ENCODE results near the gene GNB5.
"Not testable (repeated sequence)": the region's sequence is repeated elsewhere in the genome, so short reads cannot be mapped to it uniquely, and the experiment has no call there.

GNB5 gene

GRCh38 chr15:52101542-52102323 is 89.5 kb downstream of the GNB5 start:
- no peak for DNase-seq (ENCODE audit: low spot score)
- Mint-ChIP-seq H3K27me3 (ENCODE audit: low read depth) (peaks cover 4% of the 10 kb centered on the region), H3K36me3 (ENCODE audit: low read depth) (no peaks in the 10 kb centered on the region), H3K4me1 (ENCODE audit: low read depth) (no peaks in the 10 kb centered on the region), H3K27ac (no peak overlapping the region), H3K4me3 (no peak overlapping the region), H3K9me3 (no peaks in the 10 kb centered on the region)

DNA sequence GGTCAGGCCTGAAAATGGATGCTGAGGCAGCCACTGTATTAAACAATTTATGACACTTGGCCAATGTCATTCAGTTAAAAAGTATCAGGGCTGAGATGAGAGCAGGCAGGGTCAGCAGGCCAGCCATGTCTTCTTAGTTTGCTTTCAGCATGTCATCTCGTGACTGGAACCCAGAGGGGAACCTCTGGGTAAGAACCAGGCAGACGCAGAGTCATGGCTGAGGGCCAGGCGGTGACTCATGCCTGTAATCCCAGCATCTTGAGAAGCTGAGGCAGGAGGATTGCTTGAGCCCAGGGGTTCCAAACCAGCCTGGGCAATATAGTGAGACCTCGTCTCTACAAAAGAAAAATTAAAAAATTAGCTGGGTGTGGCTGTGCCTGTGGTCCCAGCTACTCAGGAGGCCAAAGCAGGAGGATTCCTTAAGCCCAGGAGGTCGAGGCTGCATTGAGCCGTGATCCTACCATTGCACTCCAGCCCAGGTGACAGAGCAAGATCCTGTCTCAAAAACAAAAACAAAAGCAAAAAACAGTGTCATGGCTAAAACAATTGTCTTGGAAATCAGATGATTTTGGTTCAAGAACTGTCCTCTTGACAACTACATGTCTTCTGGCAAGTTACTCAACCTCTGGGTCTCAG is 90.3 kb downstream of the GNB5 start:
- no peaks in the 10 kb centered on the region for H3K4me1 Mint-ChIP-seq (ENCODE audit: low read depth)
- H3K27me3 Mint-ChIP-seq (ENCODE audit: low read depth) = peaks cover 4% of the 10 kb centered on the region
- DNase-seq (ENCODE audit: low spot score) = no peak
- H3K36me3 Mint-ChIP-seq (ENCODE audit: low read depth) = no peaks in the 10 kb centered on the region
- H3K9me3 Mint-ChIP-seq = no peaks in the 10 kb centered on the region
- no peak overlapping the region for H3K27ac Mint-ChIP-seq
- no peak overlapping the region for H3K4me3 Mint-ChIP-seq

DNA sequence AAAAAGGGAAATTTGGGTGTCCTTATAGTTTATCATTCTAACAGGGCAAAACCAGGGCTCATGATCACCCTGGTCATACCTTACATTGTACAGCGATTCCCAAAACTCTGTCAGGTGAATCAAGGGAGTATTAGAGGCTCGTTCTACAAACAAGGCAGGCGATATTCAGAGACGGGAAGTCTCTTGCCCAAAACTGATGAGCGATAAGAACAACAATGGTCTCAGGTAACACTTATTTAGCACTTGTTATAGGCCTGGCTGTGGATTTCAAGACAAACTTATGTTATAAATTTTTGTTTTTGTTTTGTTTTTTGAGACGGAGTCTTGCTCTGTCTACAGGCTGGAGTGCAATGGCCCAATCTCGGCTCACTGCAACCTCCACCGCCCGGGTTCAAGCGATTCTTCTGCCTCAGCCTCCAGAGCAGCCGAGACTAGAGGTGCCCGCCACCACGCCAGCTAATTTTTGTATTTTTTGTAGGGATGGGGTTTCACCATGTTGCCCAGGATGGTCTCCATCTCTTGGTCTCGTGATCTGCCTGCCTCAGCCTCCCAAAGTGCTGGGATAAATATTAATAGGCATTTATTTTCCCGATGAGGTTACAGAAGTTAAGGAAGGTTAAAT is 91.4 kb downstream of the GNB5 start:
- no peak overlapping the region for H3K27ac Mint-ChIP-seq

DNA sequence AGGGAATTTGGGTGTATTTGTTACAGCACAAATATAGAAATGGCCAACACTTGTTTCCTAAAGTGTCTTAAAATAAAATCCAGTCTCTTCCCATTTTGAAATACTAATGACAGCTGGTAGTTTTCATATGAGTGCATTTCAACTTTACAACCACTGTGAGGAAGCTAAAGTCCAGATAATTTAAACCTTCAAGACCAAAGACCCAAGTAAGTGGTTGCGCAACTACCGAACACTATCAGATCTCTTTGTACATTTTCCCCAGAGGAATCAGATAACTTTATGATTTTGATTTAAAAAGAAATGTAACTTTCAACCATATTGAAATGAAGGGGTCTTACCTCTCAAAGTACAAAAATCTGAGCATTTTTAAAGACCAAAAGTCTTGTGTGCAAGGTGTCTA is 92.9 kb downstream of the GNB5 start:
- Mint-ChIP-seq H3K27ac (no peak overlapping the region), H3K36me3 (ENCODE audit: low read depth) (no peaks in the 10 kb centered on the region), H3K9me3 (no peaks in the 10 kb centered on the region), H3K4me1 (ENCODE audit: low read depth) (no peaks in the 10 kb centered on the region), H3K4me3 (no peak overlapping the region), H3K27me3 (ENCODE audit: low read depth) (peaks cover 4% of the 10 kb centered on the region)
- DNase-seq (ENCODE audit: low spot score) = no peak

More for the DNA sequence above, 91.4 kb downstream of the GNB5 start:
- no peaks in the 10 kb centered on the region for H3K36me3 Mint-ChIP-seq (ENCODE audit: low read depth)
- no peaks in the 10 kb centered on the region for H3K9me3 Mint-ChIP-seq
- peaks cover 4% of the 10 kb centered on the region for H3K27me3 Mint-ChIP-seq (ENCODE audit: low read depth)
- no peaks in the 10 kb centered on the region for H3K4me1 Mint-ChIP-seq (ENCODE audit: low read depth)
- no peak for DNase-seq (ENCODE audit: low spot score)
- H3K4me3 Mint-ChIP-seq = no peak overlapping the region

DNA sequence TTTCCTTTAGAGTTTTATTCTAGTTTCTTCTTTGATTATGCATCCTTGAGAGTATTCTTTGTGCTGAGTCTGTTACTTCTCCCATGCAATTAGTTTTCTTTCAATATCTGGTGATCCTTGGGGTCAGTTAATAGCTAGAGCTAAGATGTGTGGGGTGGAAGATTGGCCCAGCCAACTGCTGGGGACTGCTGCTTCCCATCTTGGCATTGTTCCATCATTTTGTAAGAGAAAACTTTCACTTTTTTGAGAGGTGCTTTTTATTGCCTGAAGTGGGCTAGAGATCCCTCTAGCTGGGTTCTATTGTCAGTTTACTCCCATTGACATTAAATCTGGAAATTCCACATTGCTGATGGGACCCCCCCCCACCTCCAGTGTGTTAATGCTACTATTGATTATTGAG is 94.0 kb downstream of the GNB5 start:
- Mint-ChIP-seq H3K4me3 (no peak overlapping the region), H3K27me3 (ENCODE audit: low read depth) (peaks cover 4% of the 10 kb centered on the region), H3K36me3 (ENCODE audit: low read depth) (no peaks in the 10 kb centered on the region), H3K4me1 (ENCODE audit: low read depth) (no peaks in the 10 kb centered on the region), H3K27ac (no peak overlapping the region), H3K9me3 (no peaks in the 10 kb centered on the region)
- no peak for DNase-seq (ENCODE audit: low spot score)

DNA sequence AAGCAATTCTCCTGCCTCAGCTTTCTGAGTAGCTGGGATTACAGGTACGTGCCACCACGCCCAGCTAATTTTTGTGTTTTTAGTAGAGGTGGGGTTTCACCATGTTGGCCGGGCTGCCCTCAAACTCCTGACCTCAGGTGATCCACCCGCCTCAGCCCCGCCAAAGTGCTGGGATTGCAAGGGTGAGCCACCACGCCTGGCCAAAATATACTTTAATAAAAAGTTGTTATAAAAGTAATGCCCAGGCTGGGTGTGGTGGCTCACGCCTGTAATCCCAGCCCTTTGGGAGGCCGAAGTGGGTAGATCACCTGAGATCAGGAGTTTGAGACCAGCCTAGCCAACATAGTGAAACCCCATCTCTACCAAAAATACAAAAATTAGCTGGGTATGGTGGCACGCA is 94.7 kb downstream of the GNB5 start:
- H3K4me1 Mint-ChIP-seq (ENCODE audit: low read depth); H3K27ac Mint-ChIP-seq; DNase-seq (ENCODE audit: low spot score); H3K36me3 Mint-ChIP-seq (ENCODE audit: low read depth); H3K27me3 Mint-ChIP-seq (ENCODE audit: low read depth); H3K9me3 Mint-ChIP-seq; H3K4me3 Mint-ChIP-seq: not testable (repeated sequence)

DNA sequence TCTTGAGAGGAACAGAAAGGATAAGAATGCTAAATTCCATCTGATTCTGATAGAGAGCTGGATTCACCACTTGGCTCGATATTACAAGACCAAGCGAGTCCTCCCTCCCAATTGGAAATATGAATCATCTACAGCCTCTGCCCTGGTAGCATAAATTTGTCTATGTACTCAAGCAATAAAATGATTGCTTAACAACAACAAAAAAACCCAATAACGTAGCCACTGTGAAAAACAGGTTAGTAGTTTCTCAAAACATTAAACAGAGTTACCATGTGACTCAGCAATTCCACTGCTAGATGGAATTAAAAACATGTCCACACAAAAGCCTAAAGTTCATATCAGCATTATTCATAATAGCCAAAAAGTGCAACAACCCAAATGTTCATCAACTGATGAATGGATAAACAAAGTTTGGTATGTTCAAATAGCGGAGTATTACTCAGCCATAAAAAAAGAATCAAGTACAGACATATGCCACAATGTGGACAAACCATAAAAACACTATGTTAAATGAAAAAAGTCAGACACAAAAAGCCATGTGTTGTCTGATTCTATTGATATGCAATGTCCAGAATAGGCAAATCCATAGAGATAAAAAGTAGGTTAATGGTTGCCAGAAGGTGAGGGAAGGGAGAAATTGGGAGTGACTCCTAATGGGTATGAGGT is 95.5 kb downstream of the GNB5 start:
- H3K27ac Mint-ChIP-seq = no peak overlapping the region
- H3K27me3 Mint-ChIP-seq (ENCODE audit: low read depth) = peaks cover 4% of the 10 kb centered on the region

GRCh38 chr15:52094811-52095584 is 96.2 kb downstream of the GNB5 start:
- H3K27ac Mint-ChIP-seq = no peak overlapping the region
- DNase-seq (ENCODE audit: low spot score) = no peak
- H3K4me1 Mint-ChIP-seq (ENCODE audit: low read depth) = no peaks in the 10 kb centered on the region
- H3K4me3 Mint-ChIP-seq = no peak overlapping the region
- H3K27me3 Mint-ChIP-seq (ENCODE audit: low read depth) = peaks cover 4% of the 10 kb centered on the region
- peaks cover 8% of the 10 kb centered on the region for H3K9me3 Mint-ChIP-seq
- H3K36me3 Mint-ChIP-seq (ENCODE audit: low read depth) = peaks cover 2% of the 10 kb centered on the region

More for the DNA sequence above, 95.5 kb downstream of the GNB5 start:
- Mint-ChIP-seq H3K4me1 (ENCODE audit: low read depth) (no peaks in the 10 kb centered on the region), H3K9me3 (peaks cover under 1% of the 10 kb centered on the region), H3K4me3 (no peak overlapping the region), H3K36me3 (ENCODE audit: low read depth) (no peaks in the 10 kb centered on the region)
- DNase-seq (ENCODE audit: low spot score) = no peak

DNA sequence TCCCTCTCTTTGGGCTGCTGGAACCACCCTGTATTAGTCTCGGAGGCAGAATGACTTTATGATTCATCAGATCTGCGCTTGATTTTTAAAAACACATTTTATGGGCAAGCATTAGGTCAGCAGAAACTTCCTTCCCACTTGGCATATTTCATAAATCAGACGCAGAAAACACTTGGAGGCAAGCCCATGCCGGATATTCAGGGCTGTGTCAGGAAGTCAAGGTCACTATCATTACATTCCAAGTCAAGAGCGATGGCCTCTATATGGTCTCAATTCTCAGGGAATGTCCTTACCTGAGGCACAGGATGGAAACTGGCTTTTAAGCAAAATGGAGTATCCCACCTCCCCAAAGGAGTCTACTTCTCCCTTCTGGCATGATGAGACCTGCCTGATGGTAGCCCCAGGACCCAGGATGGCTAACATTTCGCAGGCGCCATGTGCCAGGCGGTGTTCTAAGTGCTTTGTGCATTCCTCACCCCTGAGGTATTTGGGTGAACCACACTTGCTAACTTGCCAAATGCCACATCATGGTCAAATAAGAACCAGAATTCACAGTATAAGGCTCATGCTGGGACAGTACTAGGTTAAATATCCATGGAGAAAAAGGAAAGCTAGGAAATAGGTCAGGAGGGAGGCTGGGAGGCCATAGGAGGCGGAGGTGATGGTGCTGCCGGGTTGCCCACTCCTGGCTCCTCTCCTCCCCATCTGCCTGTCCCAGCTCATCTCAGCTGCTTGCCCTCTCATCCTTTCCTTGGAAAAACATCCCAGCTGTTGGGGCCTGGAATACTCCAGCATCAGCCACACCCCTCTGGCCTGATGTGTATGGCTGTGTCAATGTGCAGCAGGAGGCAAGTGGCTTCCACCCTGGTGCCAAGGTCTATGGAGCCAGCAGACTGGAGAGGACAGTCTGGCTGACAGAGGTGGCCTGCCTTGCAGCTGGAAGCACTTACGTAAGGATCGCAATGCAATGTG is 97.4 kb downstream of the GNB5 start:
- Mint-ChIP-seq H3K27ac (no peak overlapping the region), H3K4me3 (no peak overlapping the region), H3K9me3 (peaks cover 18% of the 10 kb centered on the region), H3K36me3 (ENCODE audit: low read depth) (peaks cover 6% of the 10 kb centered on the region), H3K4me1 (ENCODE audit: low read depth) (no peaks in the 10 kb centered on the region), H3K27me3 (ENCODE audit: low read depth) (peaks cover 10% of the 10 kb centered on the region)
- DNase-seq (ENCODE audit: low spot score) = no peak

DNA sequence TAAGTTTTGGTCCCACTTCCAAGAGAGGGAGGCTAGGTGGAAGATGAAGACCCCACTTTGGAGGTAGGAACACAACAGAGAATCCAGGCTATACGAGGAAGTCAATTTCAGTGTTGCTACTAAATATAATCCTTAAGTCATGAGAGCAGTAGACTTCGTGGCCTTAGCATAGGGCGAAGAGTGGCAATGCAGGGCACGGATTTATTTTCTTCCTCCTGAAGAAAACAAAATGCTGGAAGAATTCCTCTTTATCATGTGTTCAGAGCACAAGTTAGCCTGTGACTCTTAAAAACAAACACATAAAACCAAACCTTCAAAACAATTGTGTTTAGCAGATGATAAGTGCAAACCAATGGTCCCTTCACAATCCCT is 98.0 kb downstream of the GNB5 start:
- peaks cover 10% of the 10 kb centered on the region for H3K27me3 Mint-ChIP-seq (ENCODE audit: low read depth)
- H3K4me3 Mint-ChIP-seq = no peak overlapping the region
- no peak for DNase-seq (ENCODE audit: low spot score)
- peaks cover 6% of the 10 kb centered on the region for H3K36me3 Mint-ChIP-seq (ENCODE audit: low read depth)
- peaks cover 18% of the 10 kb centered on the region for H3K9me3 Mint-ChIP-seq
- no peaks in the 10 kb centered on the region for H3K4me1 Mint-ChIP-seq (ENCODE audit: low read depth)
- no peak overlapping the region for H3K27ac Mint-ChIP-seq

DNA sequence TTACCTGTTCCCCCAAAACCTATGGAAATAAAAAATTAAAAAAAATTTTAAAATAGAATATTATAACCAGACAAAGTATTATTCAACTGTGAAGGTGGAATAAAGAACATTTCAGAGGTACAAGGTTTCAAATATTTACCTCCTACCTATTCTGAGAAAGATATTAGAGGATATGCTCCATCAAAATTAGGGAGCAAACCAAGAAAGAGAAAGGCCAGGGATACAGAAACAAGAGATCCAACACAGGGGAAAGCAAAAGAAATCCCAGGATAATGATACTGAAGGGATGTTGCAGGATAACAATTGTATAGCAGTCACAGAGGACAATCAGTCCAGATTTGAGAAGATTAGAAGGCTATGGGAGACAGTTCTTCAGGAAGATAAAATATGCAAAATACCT is 101.0 kb downstream of the GNB5 start:
- Mint-ChIP-seq H3K4me1 (ENCODE audit: low read depth) (no peaks in the 10 kb centered on the region), H3K27ac (no peak overlapping the region), H3K9me3 (peaks cover 18% of the 10 kb centered on the region), H3K4me3 (no peak overlapping the region), H3K36me3 (ENCODE audit: low read depth) (peaks cover 6% of the 10 kb centered on the region), H3K27me3 (ENCODE audit: low read depth) (peaks cover 5% of the 10 kb centered on the region)
- DNase-seq (ENCODE audit: low spot score) = no peak

DNA sequence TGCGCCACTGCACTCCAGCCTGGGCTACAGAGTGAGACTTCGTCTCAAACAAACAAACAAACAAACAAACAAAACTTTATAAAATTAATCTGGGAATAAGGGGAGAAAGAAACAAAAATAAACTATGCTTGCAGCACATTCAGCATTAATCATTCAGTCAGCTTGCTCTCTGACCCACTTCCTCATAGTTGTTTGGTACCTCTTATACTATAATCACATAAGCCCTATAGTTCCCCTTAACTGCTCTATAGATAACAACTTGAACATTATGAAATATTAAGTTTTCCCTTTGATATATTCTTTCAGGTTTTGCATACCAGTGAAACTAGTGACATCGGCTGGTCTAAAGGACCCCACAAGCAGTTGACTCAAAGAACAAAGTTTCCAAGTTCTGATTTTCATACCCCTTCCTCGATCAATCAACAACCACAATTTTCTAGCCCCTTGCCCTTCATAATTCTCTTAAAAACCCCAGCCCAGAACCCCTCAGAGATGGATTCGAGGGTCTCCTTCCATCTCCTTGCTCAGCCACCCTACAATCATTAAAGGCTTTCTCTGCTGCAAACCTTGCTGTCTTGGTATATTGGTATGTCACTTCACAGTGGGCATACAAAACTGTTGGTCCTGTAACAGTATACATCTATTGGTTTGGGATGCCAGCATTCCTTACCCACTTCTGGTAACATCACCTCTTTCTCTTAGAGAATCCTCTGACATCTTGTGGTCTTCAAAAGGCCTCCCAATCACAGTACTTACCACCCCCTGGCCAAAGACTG is 105.0 kb downstream of the GNB5 start:
- H3K9me3 Mint-ChIP-seq = peaks cover 18% of the 10 kb centered on the region
- no peak overlapping the region for H3K4me3 Mint-ChIP-seq
- H3K4me1 Mint-ChIP-seq (ENCODE audit: low read depth) = peaks cover 20% of the 10 kb centered on the region
- peaks cover 6% of the 10 kb centered on the region for H3K36me3 Mint-ChIP-seq (ENCODE audit: low read depth)
- DNase-seq (ENCODE audit: low spot score) = no peak
- no peak overlapping the region for H3K27ac Mint-ChIP-seq
- H3K27me3 Mint-ChIP-seq (ENCODE audit: low read depth) = peaks cover 5% of the 10 kb centered on the region

All from T-helper 2 cell treated with Interferon-gamma antibody and Interleukin-4, amounts not matched to agents 5 μg/mL and 100 μg/mL, for 36 hours (primary cell).